ENCODE data around the gene SPSB2.
A peak's percentile ranks its signal among the peaks of the same experiment; 100 is the strongest.

The SPSB2 gene

GRCh38 chr12:6826734-6827436 is 46.2 kb downstream of the SPSB2 start:
- H3K27me3 ChIP-seq (ENCODE audit: insufficient read depth, low read length, poor library complexity, severe bottlenecking): no peaks in the 10 kb centered on the region
- H3K9ac ChIP-seq (ENCODE audit: low read depth, low read length, poor library complexity, severe bottlenecking): peak overlapping the region; percentile 53
- no peak overlapping the region for H2AFZ ChIP-seq (ENCODE audit: low read length)

GRCh38 chr12:6826125-6826733 is 46.9 kb downstream of the SPSB2 start:
- no peak for TF ChIP-seq CTCF (conservative IDR thresholded peaks at IDR 0.05; ENCODE audit: low read length)
- TF ChIP-seq EZH2phosphoT487 (IDR thresholded peaks at IDR 0.05; ENCODE audit: borderline replicate concordance): no peak
- no peaks in the 10 kb centered on the region for H3K9me2 ChIP-seq (replicated peaks; ENCODE audit: low read depth, low read length)
- no peaks in the 10 kb centered on the region for H3K27me3 ChIP-seq (ENCODE audit: insufficient read depth, low read length, poor library complexity, severe bottlenecking)

More at GRCh38 chr12:6826734-6827436, 46.2 kb downstream of the SPSB2 start:
- Histone ChIP-seq H3K4me1 (ENCODE audit: insufficient read depth, low read length, poor library complexity, severe bottlenecking) (peaks cover 24% of the 10 kb centered on the region), H3K9me3 (ENCODE audit: insufficient read depth, low read depth, low read length) (no peaks in the 10 kb centered on the region), H4K20me1 (ENCODE audit: insufficient read depth, low read length, poor library complexity, severe bottlenecking) (no peaks in the 10 kb centered on the region), H3K4me3 (ENCODE audit: low read length, poor library complexity, severe bottlenecking) (peak overlapping the region; percentile 55), H3K4me2 (ENCODE audit: low read depth, low read length, poor library complexity, severe bottlenecking) (peak overlapping the region; percentile 77), H3K9me2 (replicated peaks; ENCODE audit: low read depth, low read length) (no peaks in the 10 kb centered on the region), H3K36me3 (ENCODE audit: insufficient read depth, low read length) (no peaks in the 10 kb centered on the region; the same call in 1 of the 2 replicates), H3K79me2 (ENCODE audit: insufficient read depth, low read length) (peaks cover 25% of the 10 kb centered on the region; the same call in 1 of the 2 replicates), H3F3A (ENCODE audit: low read depth) (no peaks in the 10 kb centered on the region)
- no peak for TF ChIP-seq EZH2phosphoT487 (IDR thresholded peaks at IDR 0.05; ENCODE audit: borderline replicate concordance)

GRCh38 chr12:6825398-6826124 is 47.5 kb downstream of the SPSB2 start:
- H3K9ac ChIP-seq (ENCODE audit: low read depth, low read length, poor library complexity, severe bottlenecking): no peak overlapping the region
- no peak for TF ChIP-seq EZH2phosphoT487 (IDR thresholded peaks at IDR 0.05; ENCODE audit: borderline replicate concordance)
- peak; percentile 84 for TF ChIP-seq CTCF (conservative IDR thresholded peaks at IDR 0.05; ENCODE audit: low read length)
- H3K36me3 ChIP-seq (ENCODE audit: insufficient read depth, low read length): no peaks in the 10 kb centered on the region
- H3K4me1 ChIP-seq (ENCODE audit: insufficient read depth, low read length, poor library complexity, severe bottlenecking): peaks cover 33% of the 10 kb centered on the region
- H3K4me2 ChIP-seq (ENCODE audit: low read depth, low read length, poor library complexity, severe bottlenecking): no peak overlapping the region
- H4K20me1 ChIP-seq (ENCODE audit: insufficient read depth, low read length, poor library complexity, severe bottlenecking): no peaks in the 10 kb centered on the region
- no peaks in the 10 kb centered on the region for H3K9me2 ChIP-seq (replicated peaks; ENCODE audit: low read depth, low read length)
- H3K79me2 ChIP-seq (ENCODE audit: insufficient read depth, low read length): peaks cover 25% of the 10 kb centered on the region; the same call in 1 of the 2 replicates
- no peaks in the 10 kb centered on the region for H3K27me3 ChIP-seq (ENCODE audit: insufficient read depth, low read length, poor library complexity, severe bottlenecking)
- no peaks in the 10 kb centered on the region for H3F3A ChIP-seq (ENCODE audit: low read depth)
- H3K4me3 ChIP-seq (ENCODE audit: low read length, poor library complexity, severe bottlenecking): no peak overlapping the region
- no peak overlapping the region for H2AFZ ChIP-seq (ENCODE audit: low read length)
- H3K9me3 ChIP-seq (ENCODE audit: insufficient read depth, low read depth, low read length): no peaks in the 10 kb centered on the region

More at GRCh38 chr12:6826125-6826733, 46.9 kb downstream of the SPSB2 start:
- H3K4me1 ChIP-seq (ENCODE audit: insufficient read depth, low read length, poor library complexity, severe bottlenecking): peaks cover 28% of the 10 kb centered on the region
- H3K36me3 ChIP-seq (ENCODE audit: insufficient read depth, low read length): no peaks in the 10 kb centered on the region
- H3K79me2 ChIP-seq (ENCODE audit: insufficient read depth, low read length): peaks cover 25% of the 10 kb centered on the region; the same call in 1 of the 2 replicates
- H4K20me1 ChIP-seq (ENCODE audit: insufficient read depth, low read length, poor library complexity, severe bottlenecking): no peaks in the 10 kb centered on the region
- no peak overlapping the region for H3K4me2 ChIP-seq (ENCODE audit: low read depth, low read length, poor library complexity, severe bottlenecking)
- no peaks in the 10 kb centered on the region for H3K9me3 ChIP-seq (ENCODE audit: insufficient read depth, low read depth, low read length)
- H3K4me3 ChIP-seq (ENCODE audit: low read length, poor library complexity, severe bottlenecking): no peak overlapping the region
- no peaks in the 10 kb centered on the region for H3F3A ChIP-seq (ENCODE audit: low read depth)
- no peak overlapping the region for H3K9ac ChIP-seq (ENCODE audit: low read depth, low read length, poor library complexity, severe bottlenecking)
- no peak overlapping the region for H2AFZ ChIP-seq (ENCODE audit: low read length)
